ENCODE data around the gene HS3ST4. TPM values are rescaled to one million over a fixed set of nuclear protein-coding genes. Genes with fewer than 3 reads are reported as not detected.

Gene HS3ST4
- total RNA-seq, 6 experiments from 2014 or later: not detected

DNA sequence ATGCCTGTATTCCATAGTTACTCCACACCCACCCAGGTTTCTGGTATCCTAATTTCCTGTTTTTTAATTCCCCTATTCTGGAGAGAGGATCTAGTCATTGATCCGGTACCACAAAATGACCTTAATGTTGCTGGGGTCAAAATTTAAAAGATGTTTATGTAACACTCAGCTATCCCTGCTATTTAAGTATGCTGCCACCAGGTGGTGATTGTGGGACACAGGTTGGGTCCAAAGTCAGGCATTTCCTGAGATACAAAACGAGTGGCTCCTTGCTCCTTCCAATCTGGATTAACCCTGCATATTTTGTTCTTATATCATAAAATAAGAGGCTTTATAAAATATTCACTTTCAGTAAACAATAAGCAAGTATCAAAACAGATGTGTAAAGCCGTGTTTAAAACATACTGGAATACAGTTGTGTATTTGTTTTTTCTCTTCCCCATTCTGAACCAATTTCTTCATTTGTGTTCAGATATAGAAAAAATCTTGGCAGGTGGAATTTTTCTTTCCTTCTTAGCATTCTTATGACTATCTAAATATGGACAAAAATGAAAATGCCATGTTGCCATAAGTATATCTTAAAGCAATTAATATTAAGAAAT lies 16.3 kb downstream of the HS3ST4 start:
- intact Hi-C loops (cut with DNase I): no loop called here
- H3K27me3 ChIP-seq: no peaks in the 10 kb centered on the region
- no peak overlapping the region for H3K27ac ChIP-seq
- H3K36me3 ChIP-seq: no peaks in the 10 kb centered on the region
- 27% methylated on average over 3 of the region's 3 CpGs for WGBS (ENCODE audit: insufficient coverage, low coverage, low lambda C conversion rate, missing lambda C conversion rate)
- H3K4me3 ChIP-seq: no peak overlapping the region
- DNase-seq (no peak), ATAC-seq (peak; percentile 43 to 74 (median 58))
- TF ChIP-seq CTCF (IDR thresholded peaks at IDR 0.05): peak; percentile 33 to 63 (median 52)
- no peak for TF ChIP-seq POLR2A (IDR thresholded peaks at IDR 0.05)
- H3K4me1 ChIP-seq: no peaks in the 10 kb centered on the region
- H3K9me3 ChIP-seq: no peaks in the 10 kb centered on the region

DNA sequence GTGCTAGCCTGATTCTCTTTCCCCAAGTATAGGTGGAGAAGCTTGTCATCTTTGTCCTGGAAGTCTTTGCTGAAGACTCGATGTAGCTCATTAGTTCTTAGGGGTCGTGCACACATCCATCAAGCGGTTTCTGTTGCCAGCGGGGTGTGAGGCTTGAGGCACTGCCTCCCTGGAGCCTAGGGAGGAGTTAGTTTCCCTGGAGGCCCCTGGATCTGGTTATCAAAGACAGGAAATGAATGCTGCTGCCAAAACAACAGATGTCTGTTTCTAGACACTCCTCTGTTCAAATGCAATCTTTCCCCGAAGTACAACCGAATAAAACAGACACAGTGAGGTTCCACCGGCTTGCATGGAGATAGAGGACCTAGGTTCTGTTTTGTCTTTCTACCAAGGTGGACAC lies 17.5 kb downstream of the HS3ST4 start:
- Histone ChIP-seq H3K4me1 (no peaks in the 10 kb centered on the region), H3K4me3 (no peak overlapping the region), H3K27ac (no peak overlapping the region), H3K9me3 (no peaks in the 10 kb centered on the region), H3K36me3 (no peaks in the 10 kb centered on the region), H3K27me3 (no peaks in the 10 kb centered on the region)
- ATAC-seq (no peak), DNase-seq (no peak)
- 9% methylated on average over 6 of the region's 7 CpGs for WGBS (ENCODE audit: insufficient coverage, low coverage, low lambda C conversion rate, missing lambda C conversion rate)
- no peak for TF ChIP-seq CTCF (IDR thresholded peaks at IDR 0.05)
- TF ChIP-seq POLR2A (IDR thresholded peaks at IDR 0.05): no peak
- intact Hi-C loops (cut with DNase I): no loop called here

GRCh38 chr16:25713785-25714570 lies 22.2 kb downstream of the HS3ST4 start:
- TF ChIP-seq POLR2A (IDR thresholded peaks at IDR 0.05): no peak
- no peak for TF ChIP-seq CTCF (IDR thresholded peaks at IDR 0.05)
- H3K9me3 ChIP-seq: no peaks in the 10 kb centered on the region
- DNase-seq: no peak
- no peak for ATAC-seq
- WGBS (ENCODE audit: insufficient coverage, low coverage, low lambda C conversion rate, missing lambda C conversion rate): 51% methylated on average over 12 of the region's 13 CpGs
- H3K27ac ChIP-seq: no peak overlapping the region
- intact Hi-C loops (cut with DNase I): no loop called here
- H3K36me3 ChIP-seq: no peaks in the 10 kb centered on the region
- no peaks in the 10 kb centered on the region for H3K27me3 ChIP-seq
- H3K4me1 ChIP-seq: no peaks in the 10 kb centered on the region
- no peak overlapping the region for H3K4me3 ChIP-seq

GRCh38 chr16:25716186-25716585 lies 24.4 kb downstream of the HS3ST4 start:
- 58% methylated on average over 2 of the region's 2 CpGs for WGBS (ENCODE audit: insufficient coverage, low coverage, low lambda C conversion rate, missing lambda C conversion rate)
- Histone ChIP-seq H3K4me3 (no peak overlapping the region), H3K27ac (no peak overlapping the region), H3K4me1 (no peaks in the 10 kb centered on the region), H3K9me3 (no peaks in the 10 kb centered on the region), H3K36me3 (no peaks in the 10 kb centered on the region), H3K27me3 (no peaks in the 10 kb centered on the region)
- DNase-seq (no peak), ATAC-seq (no peak)
- intact Hi-C loops (cut with DNase I): no loop called here
- TF ChIP-seq CTCF (IDR thresholded peaks at IDR 0.05) (no peak), POLR2A (IDR thresholded peaks at IDR 0.05) (no peak)
